Mesenchymal stem cell (in vitro differentiated cells and primary cell): Measurements from ENCODE around the gene CKB.

Source experiments
- DNase-seq: peaks from one replicate; pipeline ENCODE4 v3.0.0-alpha.2; 2013
- H2AFZ ChIP-seq: one replicate; pipeline ENCODE4 v1.6.1; 2013; ENCODE audit warnings: low read depth, mild to moderate bottlenecking, control low read depth, inconsistent platforms, low read length, moderate library complexity
- H2AK5ac ChIP-seq: 2 replicates; pipeline ENCODE4 v1.6.1; 2013; ENCODE audit warnings: low read length, moderate library complexity, mild to moderate bottlenecking, inconsistent platforms; ENCODE audit not compliant: severe bottlenecking
- H2BK120ac ChIP-seq: one replicate; pipeline ENCODE4 v1.6.1; 2013; ENCODE audit warnings: low read depth, mild to moderate bottlenecking, inconsistent platforms, low read length, moderate library complexity
- H2BK12ac ChIP-seq, 2 experiments: one replicate each; pipeline ENCODE4 v1.6.1; 2013; ENCODE audit warnings: inconsistent platforms in 2 of 2, low read length in 2 of 2, mild to moderate bottlenecking in 2 of 2, moderate library complexity in 2 of 2, control low read depth in 1 of 2
- H2BK15ac ChIP-seq: one replicate; pipeline ENCODE4 v1.6.1; 2013; ENCODE audit warnings: mild to moderate bottlenecking, low read depth, inconsistent platforms; ENCODE audit not compliant: poor library complexity, severe bottlenecking
- H2BK5ac ChIP-seq: 2 replicates; pipeline ENCODE4 v1.6.1; 2013; ENCODE audit warnings: low read depth, mild to moderate bottlenecking, low read length, control low read depth, inconsistent platforms; ENCODE audit not compliant: poor library complexity, severe bottlenecking
- H3K14ac ChIP-seq, 2 experiments: one replicate each; pipeline ENCODE4 v1.6.1; 2013; ENCODE audit warnings: inconsistent platforms in 2 of 2, low read length in 2 of 2, control low read depth in 1 of 2, mild to moderate bottlenecking in 1 of 2, moderate library complexity in 1 of 2
- H3K18ac ChIP-seq, 2 experiments: one replicate each; pipeline ENCODE4 v1.6.1; 2013; ENCODE audit warnings: inconsistent platforms in 2 of 2, low read length in 2 of 2, control low read depth in 1 of 2, low read depth in 1 of 2, mild to moderate bottlenecking in 1 of 2
- H3K23ac ChIP-seq, 2 experiments: one replicate each; pipeline ENCODE4 v1.6.1; 2013; ENCODE audit warnings: inconsistent platforms in 2 of 2, low read length in 2 of 2, mild to moderate bottlenecking in 2 of 2, moderate library complexity in 2 of 2, control low read depth in 1 of 2
- H3K27ac ChIP-seq: 2 replicates; pipeline ENCODE4 v1.5.1; 2013; ENCODE audit warnings: mild to moderate bottlenecking, moderate library complexity, low read length, control low read depth, inconsistent platforms; ENCODE audit not compliant: poor library complexity, severe bottlenecking
- H3K27me3 ChIP-seq, 2 experiments: 2 replicates each; pipeline versions ENCODE4 v1.6.1 to v1.7.0; 2013; ENCODE audit warnings: low read length in 2 of 2, mild to moderate bottlenecking in 2 of 2, moderate library complexity in 2 of 2, control low read depth in 1 of 2, inconsistent platforms in 1 of 2; ENCODE audit not compliant: control insufficient read depth in 1 of 2, insufficient read depth in 1 of 2
- H3K36me3 ChIP-seq, 2 experiments: 2 replicates each; pipeline versions ENCODE4 v1.6.1 to v1.7.0; 2013; ENCODE audit warnings: low read length in 2 of 2, control low read depth in 1 of 2, inconsistent platforms in 1 of 2, low read depth in 1 of 2, mild to moderate bottlenecking in 1 of 2; ENCODE audit not compliant: insufficient read depth in 2 of 2, control insufficient read depth in 1 of 2
- H3K4ac ChIP-seq, 2 experiments: one replicate each; pipeline ENCODE4 v1.6.1; 2013; ENCODE audit warnings: inconsistent platforms in 2 of 2, low read length in 2 of 2, mild to moderate bottlenecking in 2 of 2, moderate library complexity in 2 of 2, control low read depth in 1 of 2, low read depth in 1 of 2
- H3K4me1 ChIP-seq: 2 replicates; pipeline ENCODE4 v1.6.1; 2013; ENCODE audit warnings: low read depth, low read length, control low read depth; ENCODE audit not compliant: control insufficient read depth, insufficient read depth
- H3K4me2 ChIP-seq: 2 replicates; pipeline ENCODE4 v1.6.1; 2013; ENCODE audit warnings: low read length, mild to moderate bottlenecking, inconsistent platforms; ENCODE audit not compliant: poor library complexity, severe bottlenecking
- H3K4me3 ChIP-seq, 2 experiments: 2 replicates each; pipeline versions ENCODE4 v1.5.1 to v1.7.0; 2013; ENCODE audit warnings: low read length in 2 of 2, mild to moderate bottlenecking in 2 of 2, control low read depth in 1 of 2, low read depth in 1 of 2; ENCODE audit not compliant: insufficient read depth in 1 of 2
- H3K79me1 ChIP-seq: replicated peaks from 2 replicates; pipeline ENCODE4 v1.6.1; 2013; ENCODE audit warnings: mild to moderate bottlenecking, control low read depth, low read length, inconsistent platforms; ENCODE audit not compliant: poor library complexity, severe bottlenecking
- H3K9ac ChIP-seq: 2 replicates; pipeline ENCODE4 v1.7.0; 2013; ENCODE audit warnings: mild to moderate bottlenecking, low read length, moderate library complexity
- H3K9me3 ChIP-seq: 2 replicates; pipeline ENCODE4 v1.7.0; 2013; ENCODE audit warnings: mild to moderate bottlenecking, low read length; ENCODE audit not compliant: control insufficient read depth
- H4K8ac ChIP-seq: one replicate; pipeline ENCODE4 v1.6.1; 2013; ENCODE audit warnings: inconsistent platforms, mild to moderate bottlenecking, low read length, moderate library complexity
- H4K91ac ChIP-seq: one replicate; pipeline ENCODE4 v1.6.1; 2013; ENCODE audit warnings: mild to moderate bottlenecking, low read length, inconsistent platforms
- WGBS: methylation state at CpG from one replicate; pipeline ENCODE4 v1.1.7; 2013; ENCODE audit warnings: mixed read lengths; 5-methylcytosine and 5-hydroxymethylcytosine counted together

Gene CKB

GRCh38 chr14:103518422-103519042, 4.1 kb downstream of the CKB start:
- Histone ChIP-seq H2AFZ (no peak overlapping the region), H3K27ac (no peak overlapping the region), H3K14ac (no peak overlapping the region), H2BK12ac (no peak overlapping the region), H3K36me3 (peaks cover 12 to 15% of the 10 kb centered on the region in 2 experiments), H2BK120ac (no peak overlapping the region), H3K4me2 (no peak overlapping the region), H3K4ac (no peak overlapping the region), H4K8ac (peak overlapping the region; percentile 0), H2BK15ac (no peak overlapping the region), H2BK5ac (no peak overlapping the region), H3K27me3 (peaks cover 8 to 9% of the 10 kb centered on the region in 2 experiments), H3K79me1 (no peaks in the 10 kb centered on the region), H3K23ac (no peak overlapping the region), H4K91ac (no peak overlapping the region), H2AK5ac (no peak overlapping the region), H3K18ac (no peak overlapping the region), H3K9ac (peak overlapping the region; percentile 71), H3K9me3 (no peaks in the 10 kb centered on the region), H3K4me1 (peaks cover 48% of the 10 kb centered on the region), H3K4me3 (no peak overlapping the region)
- 47% methylated on average over 7 of the region's 9 CpGs for WGBS
- DNase-seq: peak; percentile 50

- Histone ChIP-seq H3K4me2 (no peak overlapping the region), H2AK5ac (no peak overlapping the region), H3K4ac (no peak overlapping the region), H3K4me1 (peaks cover 49% of the 10 kb centered on the region), H3K4me3 (no peak overlapping the region), H4K91ac (peak overlapping the region; percentile 34), H4K8ac (peak overlapping the region; percentile 0), H3K27me3 (peaks cover 4% of the 10 kb centered on the region in 2 experiments), H3K14ac (no peak overlapping the region), H3K23ac (no peak overlapping the region), H2BK12ac (no peak overlapping the region), H2BK5ac (no peak overlapping the region), H3K79me1 (no peaks in the 10 kb centered on the region), H3K9me3 (no peaks in the 10 kb centered on the region), H3K18ac (no peak overlapping the region), H3K27ac (no peak overlapping the region), H3K9ac (peak overlapping the region; percentile 71), H2BK120ac (no peak overlapping the region), H2BK15ac (no peak overlapping the region), H2AFZ (no peak overlapping the region), H3K36me3 (peaks cover 15 to 18% of the 10 kb centered on the region in 2 experiments)
- no peak for DNase-seq
- WGBS: 70% methylated on average over 20 of the region's 20 CpGs
Measured at GRCh38 chr14:103517721-103518421, 4.8 kb downstream of the CKB start.

- Histone ChIP-seq H2BK120ac (no peak overlapping the region), H3K4me2 (no peak overlapping the region), H2BK12ac (no peak overlapping the region), H2AFZ (no peak overlapping the region), H3K4ac (no peak overlapping the region), H4K91ac (no peak overlapping the region), H3K4me3 (no peak overlapping the region), H3K27ac (no peak overlapping the region), H3K36me3 (peaks cover 19 to 23% of the 10 kb centered on the region in 2 experiments), H3K9ac (peak overlapping the region; percentile 71), H2BK5ac (no peak overlapping the region), H2BK15ac (no peak overlapping the region), H3K18ac (no peak overlapping the region), H2AK5ac (no peak overlapping the region), H4K8ac (no peak overlapping the region), H3K14ac (no peak overlapping the region), H3K9me3 (no peaks in the 10 kb centered on the region), H3K4me1 (peaks cover 49% of the 10 kb centered on the region), H3K27me3 (peaks cover 2 to 3% of the 10 kb centered on the region in 2 experiments), H3K23ac (no peak overlapping the region), H3K79me1 (no peaks in the 10 kb centered on the region)
- DNase-seq: no peak
- 84% methylated on average over 10 of the region's 10 CpGs for WGBS
Measured at GRCh38 chr14:103517174-103517566, 5.5 kb downstream of the CKB start.

- peaks cover 20 to 27% of the 10 kb centered on the region in 2 experiments for H3K36me3 ChIP-seq
- peaks cover 44% of the 10 kb centered on the region for H3K4me1 ChIP-seq
- no peaks in the 10 kb centered on the region for H3K79me1 ChIP-seq
- no peak overlapping the region for H3K14ac ChIP-seq
- H2BK5ac ChIP-seq: no peak overlapping the region
- H2BK120ac ChIP-seq: no peak overlapping the region
- H2BK15ac ChIP-seq: no peak overlapping the region
- no peak for DNase-seq
- no peak overlapping the region for H2AFZ ChIP-seq
- no peak overlapping the region for H3K23ac ChIP-seq
- no peaks in the 10 kb centered on the region for H3K27me3 ChIP-seq
- H4K91ac ChIP-seq: no peak overlapping the region
- WGBS: 77% methylated on average over 8 of the region's 10 CpGs
- no peak overlapping the region for H2BK12ac ChIP-seq
- no peak overlapping the region for H3K18ac ChIP-seq
- H2AK5ac ChIP-seq: no peak overlapping the region
- H3K9me3 ChIP-seq: no peaks in the 10 kb centered on the region
- no peak overlapping the region for H3K4me2 ChIP-seq
- H3K9ac ChIP-seq: no peak overlapping the region
- no peak overlapping the region for H3K4me3 ChIP-seq
- no peak overlapping the region for H3K4ac ChIP-seq
- no peak overlapping the region for H4K8ac ChIP-seq
- no peak overlapping the region for H3K27ac ChIP-seq
Measured at GRCh38 chr14:103516426-103517173, 6.0 kb downstream of the CKB start.
